G401 (cell line): ENCODE results near the gene SPOCK3. TPM values are rescaled to one million over a fixed set of nuclear protein-coding genes. Genes with fewer than 3 reads are reported as not detected.
"Not testable (repeated sequence)": the region's sequence is repeated elsewhere in the genome, so short reads cannot be mapped to it uniquely, and the experiment has no call there.

Source experiments
- DNase-seq: peaks from one replicate; pipeline ENCODE4 v3.0.0-alpha.2; 2015; ENCODE audit warnings: low spot score
- in situ Hi-C: cut with HindIII; loops from 2 replicates; pipeline ENCODE4 v1.10.0; 2016; ENCODE audit warnings: low sequenced_read_pairs, mixed read lengths
- total RNA-seq: library from RNA; depleted of rRNA; stranded (reverse); fragments of >200 nt; shearing (Covaris generic); gene quantifications from 2 replicates; pipeline ENCODE4 v1.2.3, GENCODE V29; 2014

The SPOCK3 gene
- total RNA-seq, 1 experiment from 2014 or later, result not detected

- in situ Hi-C loops, result no loop called here
- DNase-seq, result no peak
Observed at GRCh38 chr4:166989886-166990285, 244.4 kb downstream of the SPOCK3 start.

GRCh38 chr4:166987026-166987425, 247.3 kb downstream of the SPOCK3 start:
- no peak for DNase-seq
- in situ Hi-C loops, result no loop called here

- in situ Hi-C loops, result no loop called here
- no peak for DNase-seq
Observed at GRCh38 chr4:166981847-166982246, 252.4 kb downstream of the SPOCK3 start.

GRCh38 chr4:166980419-166980818, 253.9 kb downstream of the SPOCK3 start:
- DNase-seq, result no peak
- in situ Hi-C loops, result no loop called here

- in situ Hi-C loops, result no loop called here
Observed at GRCh38 chr4:166977596-166977995, 256.7 kb downstream of the SPOCK3 start.

GRCh38 chr4:166972071-166972470, 262.2 kb downstream of the SPOCK3 start:
- DNase-seq, result no peak
- in situ Hi-C loops, result no loop called here

More at GRCh38 chr4:166977596-166977995, 256.7 kb downstream of the SPOCK3 start:
- no peak for DNase-seq

GRCh38 chr4:166968219-166968618, 266.1 kb downstream of the SPOCK3 start:
- in situ Hi-C loops, result not testable (repeated sequence)

GRCh38 chr4:166965562-166965961, 268.7 kb downstream of the SPOCK3 start:
- in situ Hi-C loops, result no loop called here
- DNase-seq, result no peak

More at GRCh38 chr4:166968219-166968618, 266.1 kb downstream of the SPOCK3 start:
- DNase-seq, result not testable (repeated sequence)

- in situ Hi-C loops, result no loop called here
- no peak for DNase-seq
Observed at GRCh38 chr4:166957451-166957850, 276.8 kb downstream of the SPOCK3 start.

GRCh38 chr4:166956484-166956883, 277.8 kb downstream of the SPOCK3 start:
- no peak for DNase-seq
- in situ Hi-C loops, result no loop called here

GRCh38 chr4:166941629-166942028, 292.7 kb downstream of the SPOCK3 start:
- DNase-seq, result no peak
- in situ Hi-C loops, result no loop called here

GRCh38 chr4:166930464-166930863, 303.8 kb downstream of the SPOCK3 start:
- in situ Hi-C loops, result no loop called here
- DNase-seq, result no peak

GRCh38 chr4:166924424-166924823, 309.9 kb downstream of the SPOCK3 start:
- DNase-seq, result no peak

GRCh38 chr4:166913926-166914325, 320.4 kb downstream of the SPOCK3 start:
- in situ Hi-C loops, result no loop called here
- no peak for DNase-seq

More at GRCh38 chr4:166924424-166924823, 309.9 kb downstream of the SPOCK3 start:
- in situ Hi-C loops, result no loop called here

- no peak for DNase-seq
- in situ Hi-C loops, result no loop called here
Observed at GRCh38 chr4:166903408-166903807, 330.9 kb downstream of the SPOCK3 start.

GRCh38 chr4:166902941-166903340, 331.4 kb downstream of the SPOCK3 start:
- no peak for DNase-seq
- in situ Hi-C loops, result no loop called here

- in situ Hi-C loops, result no loop called here
- DNase-seq, result no peak
Observed at GRCh38 chr4:166896254-166896653, 338.0 kb downstream of the SPOCK3 start.

- no peak for DNase-seq
- in situ Hi-C loops, result no loop called here
Observed at GRCh38 chr4:166895771-166896170, 338.5 kb downstream of the SPOCK3 start.

GRCh38 chr4:166887457-166887856, 346.8 kb downstream of the SPOCK3 start:
- DNase-seq, result no peak
- in situ Hi-C loops, result no loop called here

- DNase-seq, result no peak
- in situ Hi-C loops, result no loop called here
Observed at GRCh38 chr4:166886718-166887117, 347.6 kb downstream of the SPOCK3 start.

- in situ Hi-C loops, result no loop called here
- no peak for DNase-seq
Observed at GRCh38 chr4:166882221-166882620, 352.1 kb downstream of the SPOCK3 start.

- DNase-seq, result no peak
- in situ Hi-C loops, result no loop called here
Observed at GRCh38 chr4:166875821-166876220, 358.5 kb downstream of the SPOCK3 start.
